ENCODE results near the gene TROAP.
"Not testable (repeated sequence)": the region's sequence is repeated elsewhere in the genome, so short reads cannot be mapped to it uniquely, and the experiment has no call there.

Gene TROAP

GRCh38 chr12:49367381-49368239 is 44.6 kb downstream of the TROAP start, which contains the start of gene SPATS2:
SPATS2 (plus strand) TSS chr12:49367462; CDS start chr12:49461013, 93,551 bp downstream.
- peak; percentile 31 for DNase-seq (ENCODE audit: low spot score)

GRCh38 chr12:49368240-49368600 is 45.2 kb downstream of the TROAP start:
- no peak for DNase-seq (ENCODE audit: low spot score)

- peak; percentile 71 for DNase-seq (ENCODE audit: low spot score)
These were observed 46.5 kb downstream of the TROAP start for GRCh38 chr12:49369411-49370145.

- DNase-seq (ENCODE audit: low spot score) = no peak
These were observed 47.5 kb downstream of the TROAP start for GRCh38 chr12:49370539-49370938.

- DNase-seq (ENCODE audit: low spot score) = no peak
These were observed 52.4 kb downstream of the TROAP start for GRCh38 chr12:49375406-49375805.

GRCh38 chr12:49377386-49377785 is 54.3 kb downstream of the TROAP start:
- no peak for DNase-seq (ENCODE audit: low spot score)

- DNase-seq (ENCODE audit: low spot score) = not testable (repeated sequence)
These were observed 57.1 kb downstream of the TROAP start for GRCh38 chr12:49380184-49380583.
